IMR-90 (cell line): ENCODE measurements around the gene ZNF747. TPM values are rescaled to one million over a fixed set of nuclear protein-coding genes. Genes with fewer than 3 reads are reported as not detected.

Experiments
- ATAC-seq: fragments of 200-7000 bp; cut with Tn5 transposase; 2 replicates; pipeline ENCODE4 v1.9.1; 2020; ENCODE audit warnings: low read depth, mild to moderate bottlenecking, moderate library complexity
- BruUV-seq: library from RNA; stranded (reverse); fragments of 400-500 nt; replicated peaks from 2 replicates; lab custom pipeline; 2021; lab: Mats Ljungman, UMichigan
- CTCF ChIA-PET: fragments of 300-600 bp; formaldehyde crosslinking; extraction: SDS; loops from one replicate; lab custom pipeline; 2021; ENCODE audit warnings: antibody characterized with exemption; lab: Yijun Ruan, JAX
- POLR2A ChIA-PET: fragments of 300-600 bp; sonication (Branson Sonifier 250); formaldehyde crosslinking; loops from one replicate; lab custom pipeline; 2022; ENCODE audit warnings: antibody characterized with exemption; ENCODE audit not compliant: unreplicated experiment; lab: Charles Lee
- DNase-seq: peaks from one replicate; pipeline ENCODE4 v3.0.0; 2013
- H2AFZ ChIP-seq: replicated peaks from 2 replicates; pipeline ENCODE3; 2013; ENCODE audit warnings: low read length, mild to moderate bottlenecking; ENCODE audit not compliant: poor library complexity
- H2AK5ac ChIP-seq: 2 replicates; pipeline ENCODE4 v1.6.1; 2013; ENCODE audit warnings: low read depth, low read length, inconsistent platforms
- H2AK9ac ChIP-seq: replicated peaks from 2 replicates; pipeline ENCODE3; 2013; ENCODE audit warnings: mild to moderate bottlenecking, low read depth, low read length, moderate library complexity; ENCODE audit not compliant: poor library complexity
- H2BK120ac ChIP-seq: 2 replicates; pipeline ENCODE4 v1.6.1; 2013; ENCODE audit warnings: low read depth, low read length, inconsistent platforms
- H2BK15ac ChIP-seq: 3 replicates; pipeline ENCODE4 v1.6.1; 2013; ENCODE audit warnings: low read depth, low read length, inconsistent platforms
- H2BK20ac ChIP-seq: 2 replicates; pipeline ENCODE4 v1.6.1; 2013; ENCODE audit warnings: low read depth, mild to moderate bottlenecking, inconsistent platforms, low read length, moderate library complexity
- H2BK5ac ChIP-seq: 2 replicates; pipeline ENCODE4 v1.6.1; 2013; ENCODE audit warnings: mild to moderate bottlenecking, low read depth, low read length, inconsistent platforms; ENCODE audit not compliant: poor library complexity, severe bottlenecking
- H3K14ac ChIP-seq: replicated peaks from 2 replicates; pipeline ENCODE4 v1.6.1; 2013; ENCODE audit warnings: low read depth, low read length, inconsistent platforms
- H3K18ac ChIP-seq: 2 replicates; pipeline ENCODE4 v1.6.1; 2013; ENCODE audit warnings: low read depth, low read length, control low read depth
- H3K23ac ChIP-seq: 2 replicates; pipeline ENCODE4 v1.6.1; 2013; ENCODE audit warnings: low read depth, low read length, inconsistent platforms
- H3K27ac ChIP-seq: 2 replicates; pipeline ENCODE4 v1.5.1; 2013; ENCODE audit warnings: mild to moderate bottlenecking, control low read depth, low read length; ENCODE audit not compliant: insufficient read depth
- H3K27me3 ChIP-seq: 2 replicates; pipeline ENCODE4 v1.6.1; 2013; ENCODE audit warnings: low read length; ENCODE audit not compliant: control insufficient read depth, insufficient read depth
- H3K36me3 ChIP-seq: 2 replicates; pipeline ENCODE4 v1.6.1; 2013; ENCODE audit warnings: low read length, mixed read lengths; ENCODE audit not compliant: control insufficient read depth, insufficient read depth
- H3K4ac ChIP-seq: 2 replicates; pipeline ENCODE4 v1.6.1; 2013; ENCODE audit warnings: low read depth, low read length, inconsistent platforms
- H3K4me1 ChIP-seq: 2 replicates; pipeline ENCODE4 v1.6.1; 2013; ENCODE audit warnings: low read length, mixed read lengths; ENCODE audit not compliant: control insufficient read depth, insufficient read depth
- H3K4me2 ChIP-seq: 2 replicates; pipeline ENCODE4 v1.6.1; 2013; ENCODE audit warnings: low read depth, mild to moderate bottlenecking, control low read depth, low read length, moderate library complexity
- H3K4me3 ChIP-seq: 2 replicates; pipeline ENCODE4 v1.5.1; 2013; ENCODE audit warnings: low read depth, mild to moderate bottlenecking, control low read depth, low read length, moderate library complexity; ENCODE audit not compliant: insufficient read depth
- H3K56ac ChIP-seq: 2 replicates; pipeline ENCODE4 v1.6.1; 2013; ENCODE audit warnings: low read length, inconsistent platforms; ENCODE audit not compliant: insufficient read depth; ENCODE audit errors: extremely low read depth
- H3K79me1 ChIP-seq, 2 experiments: 2 replicates each; pipeline ENCODE4 v1.6.1; 2013; ENCODE audit warnings: low read length in 2 of 2, inconsistent platforms in 1 of 2, low read depth in 1 of 2
- H3K9ac ChIP-seq: 2 replicates; pipeline ENCODE4 v1.6.1; 2013; ENCODE audit warnings: low read depth, low read length, control low read depth
- H3K9me1 ChIP-seq: 2 replicates; pipeline ENCODE4 v1.6.1; 2013; ENCODE audit warnings: low read length, inconsistent platforms; ENCODE audit not compliant: insufficient read depth
- H3K9me3 ChIP-seq: 2 replicates; pipeline ENCODE4 v1.6.1; 2013; ENCODE audit warnings: low read length; ENCODE audit not compliant: control insufficient read depth, insufficient read depth
- H4K20me1 ChIP-seq: 2 replicates; pipeline ENCODE4 v1.6.1; 2013; ENCODE audit warnings: low read length, inconsistent platforms; ENCODE audit not compliant: insufficient read depth
- H4K5ac ChIP-seq: 2 replicates; pipeline ENCODE4 v1.6.1; 2013; ENCODE audit warnings: mild to moderate bottlenecking, low read depth, low read length, control low read depth
- H4K8ac ChIP-seq, 2 experiments: 2 replicates each; pipeline ENCODE4 v1.6.1; 2013; ENCODE audit warnings: low read depth in 2 of 2, low read length in 2 of 2, control low read depth in 1 of 2, inconsistent platforms in 1 of 2
- H4K91ac ChIP-seq: 2 replicates; pipeline ENCODE4 v1.6.1; 2013; ENCODE audit warnings: low read depth, low read length, inconsistent platforms; ENCODE audit not compliant: insufficient read depth
- BHLHE40 ChIP-seq: fragments of 150-350 bp; IDR thresholded peaks from 2 replicates; pipeline ENCODE4 v1.6.1; 2016; ENCODE audit warnings: mild to moderate bottlenecking, low read depth, low read length
- CHD1 ChIP-seq: IDR thresholded peaks from 2 replicates; pipeline ENCODE4 v1.6.1; 2012; ENCODE audit warnings: low read depth, low read length, improper control_type of control experiment
- CTCF ChIP-seq: conservative IDR thresholded peaks from 2 replicates; pipeline ENCODE4 v1.5.1; 2012; ENCODE audit warnings: mild to moderate bottlenecking, low read depth, low read length, improper control_type of control experiment
- FOS ChIP-seq: fragments of 150-350 bp; IDR thresholded peaks from 2 replicates; pipeline ENCODE4 v1.6.1; 2016; ENCODE audit warnings: low read depth, low read length
- MAFK ChIP-seq: IDR thresholded peaks from 2 replicates; pipeline ENCODE4 v1.6.1; 2012; ENCODE audit warnings: low read depth, low read length, improper control_type of control experiment
- MAZ ChIP-seq: IDR thresholded peaks from 2 replicates; pipeline ENCODE4 v1.6.1; 2012; ENCODE audit warnings: low read depth, mild to moderate bottlenecking, low read length, improper control_type of control experiment, moderate library complexity, borderline replicate concordance
- MXI1 ChIP-seq: IDR thresholded peaks from 2 replicates; pipeline ENCODE4 v1.6.1; 2012; ENCODE audit warnings: low read depth, mild to moderate bottlenecking, low read length, moderate library complexity, borderline replicate concordance
- NFE2L2 ChIP-seq: fragments of 150-350 bp; IDR thresholded peaks from 2 replicates; pipeline ENCODE4 v1.6.1; 2016; ENCODE audit warnings: low read depth, mild to moderate bottlenecking, low read length
- POLR2A ChIP-seq: IDR thresholded peaks from 2 replicates; pipeline ENCODE4 v1.6.1; 2012; ENCODE audit warnings: mild to moderate bottlenecking, low read depth, low read length
- RAD21 ChIP-seq: IDR thresholded peaks from 2 replicates; pipeline ENCODE4 v1.6.1; 2012; ENCODE audit warnings: low read length, improper control_type of control experiment
- RCOR1 ChIP-seq: IDR thresholded peaks from 2 replicates; pipeline ENCODE4 v1.6.1; 2012; ENCODE audit warnings: mild to moderate bottlenecking, low read length, improper control_type of control experiment; ENCODE audit not compliant: insufficient replicate concordance
- SMC3 ChIP-seq: fragments of 150-350 bp; IDR thresholded peaks from 2 replicates; pipeline ENCODE4 v1.6.1; 2016; ENCODE audit warnings: low read depth, mild to moderate bottlenecking, antibody characterized with exemption, low read length, moderate library complexity
- WGBS, 2 experiments: methylation state at CpG; one replicate each; pipeline versions ENCODE4 v1.1.5 to v1.1.7; 2013; ENCODE audit warnings: missing lambda C conversion rate in 2 of 2; ENCODE audit not compliant: insufficient read length in 1 of 2; ENCODE audit errors: extremely low coverage in 2 of 2; 5-methylcytosine and 5-hydroxymethylcytosine counted together
- dilution Hi-C: fragments of 300-500 bp; cut with HindIII; formaldehyde crosslinking; loops from one replicate; pipeline ENCODE4 v1.14.3; 2018; ENCODE audit warnings: low sequenced_read_pairs; ENCODE audit not compliant: unreplicated experiment
- in situ Hi-C: fragments of 300-500 bp; cut with MboI; formaldehyde crosslinking; loops from 3 replicates; pipeline ENCODE4 v1.14.3; 2019; ENCODE audit warnings: low sequenced_read_pairs, inconsistent platforms, mixed read lengths
- intact Hi-C: fragments of 100-400 bp; cut with micrococcal nuclease; formaldehyde crosslinking; loops from 2 replicates; pipeline ENCODE4 v1.10.0; 2022
- polyA plus RNA-seq, 3 experiments: library from polyadenylated mRNA; depleted of rRNA; stranded (reverse); fragments of >200 nt; gene quantifications; 2 replicates each; pipeline ENCODE4 v1.2.3, GENCODE V29; 2012; ENCODE audit warnings: low replicate concordance in 1 of 3
- total RNA-seq: library from RNA; depleted of rRNA; stranded (reverse); fragments of >200 nt; gene quantifications from 2 replicates; pipeline ENCODE4 v1.2.3, GENCODE V29; 2012

Gene ZNF747
- total and polyA plus RNA-seq, 2 of the 4 experiments (the other 2 are of a cell fraction), result 2.0 to 2.9 TPM

GRCh38 chr16:30511509-30511908, 23.1 kb downstream of the ZNF747 start:
- Histone ChIP-seq H2BK20ac (no peak overlapping the region), H2AK5ac (no peak overlapping the region), H3K4me2 (no peak overlapping the region), H3K27me3 (peaks cover 30% of the 10 kb centered on the region; the same call in 1 of the 2 replicates), H3K79me1 (no peaks in the 10 kb centered on the region), H3K4ac (no peak overlapping the region), H3K18ac (no peak overlapping the region), H2AFZ (no peak overlapping the region), H3K9me1 (no peaks in the 10 kb centered on the region), H3K9me3 (no peaks in the 10 kb centered on the region), H3K56ac (no peak overlapping the region), H4K20me1 (no peaks in the 10 kb centered on the region), H2BK15ac (no peak overlapping the region), H4K91ac (no peak overlapping the region), H3K4me3 (no peak overlapping the region), H3K14ac (no peak overlapping the region), H2AK9ac (no peak overlapping the region), H3K4me1 (no peaks in the 10 kb centered on the region), H3K23ac (no peak overlapping the region), H4K8ac (no peak overlapping the region), H3K36me3 (no peaks in the 10 kb centered on the region), H2BK120ac (no peak overlapping the region), H3K9ac (no peak overlapping the region), H2BK5ac (no peak overlapping the region), H4K5ac (no peak overlapping the region), H3K27ac (no peak overlapping the region)
- 83% methylated on average over 1 of the region's 3 CpGs; no CpG with 5 or more reads in 1 of the 2 experiments for WGBS, 2 experiments
- TF ChIP-seq MAZ (no peak), BHLHE40 (no peak), CTCF (no peak), CHD1 (no peak), POLR2A (no peak), SMC3 (no peak), NFE2L2 (no peak), MXI1 (no peak), RAD21 (no peak), RCOR1 (no peak), FOS (no peak), MAFK (no peak)
- BruUV-seq, result no TSS peak
- intact Hi-C loops, result no loop called here
- DNase-seq, result no peak
- POLR2A ChIA-PET, result no interaction called here
- dilution Hi-C loops, result no loop called here
- ATAC-seq, result no peak
- CTCF ChIA-PET, result no interaction called here
- in situ Hi-C loops, result no loop called here
